Osteoblast (primary cell): ENCODE measurements around the gene HTR2A. TPM values are rescaled to one million over a fixed set of nuclear protein-coding genes. Genes with fewer than 3 reads are reported as not detected.

Source experiments
- DNase-seq: peaks from one replicate; pipeline ENCODE4 v3.0.0; 2011; ENCODE audit warnings: low spot score, mixed read lengths; ENCODE audit not compliant: insufficient read length; ENCODE audit errors: missing footprints
- H2AFZ ChIP-seq: 2 replicates; pipeline ENCODE4 v1.6.0; 2011; ENCODE audit warnings: mild to moderate bottlenecking, low read length
- H3K27ac ChIP-seq: 2 replicates; pipeline ENCODE4 v1.5.1; 2011; ENCODE audit warnings: mild to moderate bottlenecking, low read depth, low read length, moderate library complexity
- H3K27me3 ChIP-seq: 2 replicates; pipeline ENCODE4 v1.6.0; 2012; ENCODE audit warnings: mild to moderate bottlenecking, control low read depth, inconsistent platforms, low read length, moderate library complexity; ENCODE audit not compliant: insufficient read depth
- H3K36me3 ChIP-seq: 2 replicates; pipeline ENCODE4 v1.5.1; 2011; ENCODE audit warnings: mild to moderate bottlenecking, low read length, control low read depth, moderate library complexity; ENCODE audit not compliant: insufficient read depth
- H3K4me1 ChIP-seq: 2 replicates; pipeline ENCODE4 v1.5.1; 2011; ENCODE audit warnings: mild to moderate bottlenecking, low read length, control low read depth, moderate library complexity; ENCODE audit not compliant: insufficient read depth
- H3K4me2 ChIP-seq: 2 replicates; pipeline ENCODE4 v1.6.0; 2011; ENCODE audit warnings: mild to moderate bottlenecking, low read length; ENCODE audit not compliant: insufficient read depth
- H3K4me3 ChIP-seq: fragments of 200-600 bp; sonication (generic); 3 replicates; pipeline ENCODE4 v1.5.1; 2012; ENCODE audit warnings: mild to moderate bottlenecking, low read length, inconsistent platforms; ENCODE audit not compliant: insufficient read depth
- H3K79me2 ChIP-seq: 2 replicates; pipeline ENCODE4 v1.6.0; 2012; ENCODE audit warnings: mild to moderate bottlenecking, low read length, control low read depth, inconsistent platforms; ENCODE audit not compliant: insufficient read depth
- H3K9me3 ChIP-seq: 2 replicates; pipeline ENCODE4 v1.5.1; 2011; ENCODE audit warnings: low read depth, low read length, control low read depth
- H4K20me1 ChIP-seq: 2 replicates; pipeline ENCODE4 v1.6.0; 2012; ENCODE audit warnings: mild to moderate bottlenecking, low read length, control low read depth; ENCODE audit not compliant: insufficient read depth
- CTCF ChIP-seq: IDR thresholded peaks from 2 replicates; pipeline ENCODE4 v1.5.1; 2011; ENCODE audit warnings: mild to moderate bottlenecking, low read depth, low read length, moderate library complexity; ENCODE audit errors: extremely low read depth
- total RNA-seq: library from RNA; depleted of rRNA; stranded (reverse); fragments of >200 nt; gene quantifications from 2 replicates; pipeline ENCODE4 v1.2.3, GENCODE V29; 2012

HTR2A gene
- total RNA-seq, 1 donor: under 0.01 TPM

- no peak for TF ChIP-seq CTCF
- Histone ChIP-seq H3K36me3 (peaks cover 61% of the 10 kb centered on the region), H3K9me3 (no peaks in the 10 kb centered on the region), H3K4me1 (peaks cover 7% of the 10 kb centered on the region), H4K20me1 (no peaks in the 10 kb centered on the region), H3K79me2 (peaks cover 2% of the 10 kb centered on the region), H3K27ac (no peak overlapping the region), H3K4me3 (no peak overlapping the region), H3K27me3 (no peaks in the 10 kb centered on the region), H3K4me2 (no peak overlapping the region), H2AFZ (no peak overlapping the region)
- no peak for DNase-seq
Observed at GRCh38 chr13:46783504-46783903, 113.3 kb downstream of the HTR2A start.

- no peak overlapping the region for H2AFZ ChIP-seq
- no peak overlapping the region for H3K4me3 ChIP-seq
- H3K4me2 ChIP-seq: no peak overlapping the region
- no peak for DNase-seq
- H3K79me2 ChIP-seq: peaks cover 2% of the 10 kb centered on the region
- H4K20me1 ChIP-seq: peaks cover 2% of the 10 kb centered on the region
- peaks cover 11% of the 10 kb centered on the region for H3K4me1 ChIP-seq
- no peak for TF ChIP-seq CTCF
- H3K27ac ChIP-seq: no peak overlapping the region
- peaks cover 56% of the 10 kb centered on the region for H3K36me3 ChIP-seq
- no peaks in the 10 kb centered on the region for H3K9me3 ChIP-seq
- no peaks in the 10 kb centered on the region for H3K27me3 ChIP-seq
Observed at GRCh38 chr13:46782691-46783090, 114.2 kb downstream of the HTR2A start.

- H2AFZ ChIP-seq: no peak overlapping the region
- TF ChIP-seq CTCF: no peak
- peaks cover 61% of the 10 kb centered on the region for H3K36me3 ChIP-seq
Observed at GRCh38 chr13:46782066-46782465, 114.8 kb downstream of the HTR2A start.

More at GRCh38 chr13:46782066-46782465, 114.8 kb downstream of the HTR2A start:
- H3K27ac ChIP-seq: no peak overlapping the region
- H3K9me3 ChIP-seq: no peaks in the 10 kb centered on the region
- peaks cover 2% of the 10 kb centered on the region for H3K79me2 ChIP-seq
- no peak overlapping the region for H3K4me2 ChIP-seq
- no peaks in the 10 kb centered on the region for H3K27me3 ChIP-seq
- peaks cover 11% of the 10 kb centered on the region for H3K4me1 ChIP-seq
- H4K20me1 ChIP-seq: peaks cover 2% of the 10 kb centered on the region
- DNase-seq: no peak
- H3K4me3 ChIP-seq: no peak overlapping the region

Other genes starting within 250 kb of the HTR2A start
- 130 and 141 TPM in 2 replicates for gene ESD, start 99.9 kb downstream of the HTR2A start, total RNA-seq